SK-N-SH treated with all-trans-retinoic acid at 6 μM for 48 hours (cell line): ENCODE data around the gene LIMS1.

ENCODE experiments used
- ATAC-seq: fragments of 200-7000 bp; cut with Tn5 transposase; 3 replicates; pipeline ENCODE4 v1.9.1; 2020; ENCODE audit warnings: mild to moderate bottlenecking, moderate library complexity
- ARNTL ChIP-seq: fragments of 450-650 bp; formaldehyde crosslinking; IDR thresholded peaks from 2 replicates; pipeline ENCODE4 v1.5.0; 2020; ENCODE audit warnings: low read depth, mild to moderate bottlenecking, moderate library complexity, borderline replicate concordance
- BACH2 ChIP-seq: fragments of 250-450 bp; sonication (Bioruptor Pico); IDR thresholded peaks from 2 replicates; pipeline ENCODE4 v1.9.0; 2021; ENCODE audit warnings: mild to moderate bottlenecking, borderline replicate concordance
- CREB5 ChIP-seq: fragments of 250-450 bp; sonication (Bioruptor Pico); IDR thresholded peaks from 2 replicates; pipeline ENCODE4 v1.5.1; 2020; ENCODE audit warnings: low read depth, mild to moderate bottlenecking, moderate library complexity
- CSDC2 ChIP-seq: fragments of 250-450 bp; sonication (Bioruptor Pico); IDR thresholded peaks from 2 replicates; pipeline ENCODE4 v1.5.0; 2020; ENCODE audit warnings: mild to moderate bottlenecking, moderate library complexity
- CSRNP3 ChIP-seq: fragments of 250-450 bp; sonication (Bioruptor Pico); IDR thresholded peaks from 2 replicates; pipeline ENCODE4 v1.5.1; 2021; ENCODE audit warnings: mild to moderate bottlenecking, moderate library complexity
- ESRRG ChIP-seq: fragments of 250-450 bp; sonication (Bioruptor Pico); IDR thresholded peaks from 2 replicates; pipeline ENCODE4 v1.6.1; 2021; ENCODE audit warnings: mild to moderate bottlenecking
- GLIS3 ChIP-seq: fragments of 250-450 bp; sonication (Bioruptor Pico); IDR thresholded peaks from 2 replicates; pipeline ENCODE4 v1.5.0; 2020; ENCODE audit warnings: mild to moderate bottlenecking, moderate library complexity
- ISL1 ChIP-seq: fragments of 250-450 bp; sonication (Bioruptor Pico); IDR thresholded peaks from 2 replicates; pipeline ENCODE4 v2.1.2; 2022; ENCODE audit warnings: mild to moderate bottlenecking, moderate library complexity
- PATZ1 ChIP-seq: fragments of 250-450 bp; sonication (Bioruptor Pico); IDR thresholded peaks from 2 replicates; pipeline ENCODE4 v1.8.0; 2020; ENCODE audit warnings: mild to moderate bottlenecking, moderate library complexity, borderline replicate concordance
- POU6F1 ChIP-seq: fragments of 250-450 bp; sonication (Bioruptor Pico); IDR thresholded peaks from 2 replicates; pipeline ENCODE4 v1.8.0; 2021; ENCODE audit warnings: low read depth, mild to moderate bottlenecking, moderate library complexity, borderline replicate concordance
- PPARA ChIP-seq: fragments of 250-450 bp; sonication (Bioruptor Pico); IDR thresholded peaks from 2 replicates; pipeline ENCODE4 v1.5.0; 2020; ENCODE audit warnings: mild to moderate bottlenecking, borderline replicate concordance
- SNAI2 ChIP-seq: fragments of 250-450 bp; sonication (Bioruptor Pico); IDR thresholded peaks from 2 replicates; pipeline ENCODE4 v1.5.0; 2020; ENCODE audit warnings: mild to moderate bottlenecking, moderate library complexity
- TCF4 ChIP-seq: fragments of 250-450 bp; sonication (Bioruptor Pico); IDR thresholded peaks from 2 replicates; pipeline ENCODE4 v1.8.0; 2021; ENCODE audit warnings: mild to moderate bottlenecking, moderate library complexity, borderline replicate concordance
- TOX ChIP-seq: fragments of 250-450 bp; sonication (Bioruptor Pico); IDR thresholded peaks from 2 replicates; pipeline ENCODE4 v1.8.0; 2021; ENCODE audit warnings: mild to moderate bottlenecking, moderate library complexity, borderline replicate concordance
- TSHZ2 ChIP-seq: fragments of 250-450 bp; sonication (Bioruptor Pico); IDR thresholded peaks from 2 replicates; pipeline ENCODE4 v1.5.0; 2020; ENCODE audit warnings: mild to moderate bottlenecking, moderate library complexity
- ZC3H10 ChIP-seq: fragments of 250-450 bp; sonication (Bioruptor Pico); IDR thresholded peaks from 2 replicates; pipeline ENCODE4 v1.5.1; 2021; ENCODE audit warnings: mild to moderate bottlenecking, moderate library complexity
- ZFP3 ChIP-seq: fragments of 250-450 bp; sonication (Bioruptor Pico); IDR thresholded peaks from 2 replicates; pipeline ENCODE4 v1.5.0; 2020; ENCODE audit warnings: mild to moderate bottlenecking, moderate library complexity
- ZFP30 ChIP-seq: fragments of 450-650 bp; formaldehyde crosslinking; IDR thresholded peaks from 2 replicates; pipeline ENCODE4 v1.5.0; 2022; ENCODE audit warnings: mild to moderate bottlenecking, moderate library complexity
- ZNF70 ChIP-seq: fragments of 450-650 bp; formaldehyde crosslinking; IDR thresholded peaks from 2 replicates; pipeline ENCODE4 v1.5.0; 2020; ENCODE audit warnings: mild to moderate bottlenecking, moderate library complexity
- ZNF8 ChIP-seq: fragments of 450-650 bp; formaldehyde crosslinking; IDR thresholded peaks from 2 replicates; pipeline ENCODE4 v1.5.0; 2020; ENCODE audit warnings: mild to moderate bottlenecking, moderate library complexity

Gene LIMS1

GRCh38 chr2:108542071-108542470 lies 7.8 kb downstream of the LIMS1 start:
- TF ChIP-seq CSRNP3 (CRISPR knock-in tag) (no peak), TCF4 (0 out of 2 replicates have a peak, but pooled peaks have one; percentile 20)
- peak; percentile 59 for ATAC-seq

- no peak for ATAC-seq
- TF ChIP-seq ARNTL (CRISPR knock-in tag), result no peak
- no peak for TF ChIP-seq ESRRG (CRISPR knock-in tag)
- TF ChIP-seq SNAI2, result no peak
- no peak for TF ChIP-seq ZNF70 (CRISPR knock-in tag)
- TF ChIP-seq TOX (CRISPR knock-in tag), result no peak
- TF ChIP-seq ZC3H10 (CRISPR knock-in tag), result no peak
- TF ChIP-seq ZNF8 (CRISPR knock-in tag), result no peak
- no peak for TF ChIP-seq CREB5
- TF ChIP-seq GLIS3, result no peak
- TF ChIP-seq CSRNP3 (CRISPR knock-in tag), result no peak
- no peak for TF ChIP-seq CSDC2 (CRISPR knock-in tag)
- no peak for TF ChIP-seq PATZ1 (CRISPR knock-in tag)
- no peak for TF ChIP-seq POU6F1 (CRISPR knock-in tag)
- no peak for TF ChIP-seq PPARA (CRISPR knock-in tag)
- TF ChIP-seq TSHZ2 (CRISPR knock-in tag), result no peak
- TF ChIP-seq BACH2 (CRISPR knock-in tag), result no peak
- TF ChIP-seq ZFP3 (CRISPR knock-in tag), result no peak
These were observed 13.3 kb downstream of the LIMS1 start for GRCh38 chr2:108547606-108548005.

GRCh38 chr2:108548208-108549003 lies 14.1 kb downstream of the LIMS1 start:
- 0 out of 2 replicates have a peak, but pooled peaks have one; percentile 28 for TF ChIP-seq PATZ1 (CRISPR knock-in tag)
- TF ChIP-seq ARNTL (CRISPR knock-in tag), result no peak
- no peak for TF ChIP-seq TSHZ2 (CRISPR knock-in tag)
- no peak for TF ChIP-seq ZFP30 (CRISPR knock-in tag)
- TF ChIP-seq GLIS3, result no peak
- TF ChIP-seq ISL1 (CRISPR knock-in tag), result no peak
- TF ChIP-seq TCF4, result no peak
- TF ChIP-seq PPARA (CRISPR knock-in tag), result no peak
- ATAC-seq, result peak; percentile 26; the same call in 2 of the 3 replicates
